ENCODE measurements around the gene LPIN2.

- TF ChIP-seq, protein P1, sequence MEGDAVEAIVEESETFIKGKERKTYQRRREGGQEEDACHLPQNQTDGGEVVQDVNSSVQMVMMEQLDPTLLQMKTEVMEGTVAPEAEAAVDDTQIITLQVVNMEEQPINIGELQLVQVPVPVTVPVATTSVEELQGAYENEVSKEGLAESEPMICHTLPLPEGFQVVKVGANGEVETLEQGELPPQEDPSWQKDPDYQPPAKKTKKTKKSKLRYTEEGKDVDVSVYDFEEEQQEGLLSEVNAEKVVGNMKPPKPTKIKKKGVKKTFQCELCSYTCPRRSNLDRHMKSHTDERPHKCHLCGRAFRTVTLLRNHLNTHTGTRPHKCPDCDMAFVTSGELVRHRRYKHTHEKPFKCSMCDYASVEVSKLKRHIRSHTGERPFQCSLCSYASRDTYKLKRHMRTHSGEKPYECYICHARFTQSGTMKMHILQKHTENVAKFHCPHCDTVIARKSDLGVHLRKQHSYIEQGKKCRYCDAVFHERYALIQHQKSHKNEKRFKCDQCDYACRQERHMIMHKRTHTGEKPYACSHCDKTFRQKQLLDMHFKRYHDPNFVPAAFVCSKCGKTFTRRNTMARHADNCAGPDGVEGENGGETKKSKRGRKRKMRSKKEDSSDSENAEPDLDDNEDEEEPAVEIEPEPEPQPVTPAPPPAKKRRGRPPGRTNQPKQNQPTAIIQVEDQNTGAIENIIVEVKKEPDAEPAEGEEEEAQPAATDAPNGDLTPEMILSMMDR (IDR thresholded peaks at IDR 0.05; ENCODE audit: insufficient read depth, low read length, poor library complexity, severe bottlenecking), result no peak
- TF ChIP-seq EZH2phosphoT487 (conservative IDR thresholded peaks at IDR 0.05; ENCODE audit: low read length), result no peak
Observed at GRCh38 chr18:3054780-3055179, 41.8 kb upstream of the LPIN2 start.

Data from SU-DHL-6 (cell line).